WERI-Rb-1 (cell line): ENCODE measurements around the gene AFF3.

Experiments used
- DNase-seq: peaks from one replicate; pipeline ENCODE4 v3.0.0-alpha.2; 2020
- H3K27ac ChIP-seq: fragments of 250-450 bp; sonication (Bioruptor Pico); 2 replicates; pipeline ENCODE4 v1.5.1; 2020; ENCODE audit warnings: mild to moderate bottlenecking, moderate library complexity
- H3K27me3 ChIP-seq: fragments of 250-450 bp; sonication (Bioruptor Pico); 2 replicates; pipeline ENCODE4 v1.5.1; 2021; ENCODE audit warnings: mild to moderate bottlenecking, low read depth, moderate library complexity; ENCODE audit not compliant: insufficient read depth, severe bottlenecking
- H3K36me3 ChIP-seq: fragments of 250-450 bp; sonication (Bioruptor Pico); 2 replicates; pipeline ENCODE4 v1.5.1; 2020; ENCODE audit warnings: mild to moderate bottlenecking, moderate library complexity
- H3K4me3 ChIP-seq: 2 replicates; pipeline ENCODE4 v1.5.1; 2011; ENCODE audit warnings: low read depth, mild to moderate bottlenecking, control low read depth, low read length
- H3K9me3 ChIP-seq: fragments of 250-450 bp; sonication (Bioruptor Pico); 2 replicates; pipeline ENCODE4 v1.5.1; 2021; ENCODE audit warnings: mild to moderate bottlenecking, moderate library complexity; ENCODE audit not compliant: severe bottlenecking
- CTCF ChIP-seq: IDR thresholded peaks from 2 replicates; pipeline ENCODE4 v1.5.1; 2011; ENCODE audit warnings: low read depth, mild to moderate bottlenecking, control low read depth, inconsistent platforms, low read length

AFF3 gene

GRCh38 chr2:100064592-100065428 lies 77.6 kb downstream of the AFF3 start:
- Histone ChIP-seq H3K27me3 (no peaks in the 10 kb centered on the region), H3K9me3 (no peaks in the 10 kb centered on the region), H3K4me3 (no peak overlapping the region), H3K36me3 (no peaks in the 10 kb centered on the region), H3K27ac (no peak overlapping the region)
- no peak for DNase-seq
- no peak for TF ChIP-seq CTCF

- no peak overlapping the region for H3K27ac ChIP-seq
- no peak for TF ChIP-seq CTCF
- no peaks in the 10 kb centered on the region for H3K27me3 ChIP-seq
- no peaks in the 10 kb centered on the region for H3K36me3 ChIP-seq
- no peak for DNase-seq
- H3K4me3 ChIP-seq, result no peak overlapping the region
- no peaks in the 10 kb centered on the region for H3K9me3 ChIP-seq
Observed at GRCh38 chr2:100064165-100064564, 78.2 kb downstream of the AFF3 start.

- no peak for DNase-seq
- no peak overlapping the region for H3K4me3 ChIP-seq
- no peaks in the 10 kb centered on the region for H3K27me3 ChIP-seq
- no peaks in the 10 kb centered on the region for H3K36me3 ChIP-seq
- no peaks in the 10 kb centered on the region for H3K9me3 ChIP-seq
- no peak for TF ChIP-seq CTCF
- no peak overlapping the region for H3K27ac ChIP-seq
Observed at GRCh38 chr2:100063459-100063953, 78.9 kb downstream of the AFF3 start.

GRCh38 chr2:100062336-100062735 lies 80.1 kb downstream of the AFF3 start:
- Histone ChIP-seq H3K36me3 (no peaks in the 10 kb centered on the region), H3K27me3 (no peaks in the 10 kb centered on the region), H3K9me3 (no peaks in the 10 kb centered on the region), H3K4me3 (no peak overlapping the region), H3K27ac (no peak overlapping the region)
- TF ChIP-seq CTCF, result no peak
- no peak for DNase-seq

GRCh38 chr2:100060875-100061274 lies 81.5 kb downstream of the AFF3 start:
- TF ChIP-seq CTCF, result no peak
- Histone ChIP-seq H3K9me3 (no peaks in the 10 kb centered on the region), H3K36me3 (no peaks in the 10 kb centered on the region), H3K27ac (no peak overlapping the region), H3K27me3 (no peaks in the 10 kb centered on the region), H3K4me3 (no peak overlapping the region)
- DNase-seq, result no peak

- H3K9me3 ChIP-seq, result no peaks in the 10 kb centered on the region
- no peak for DNase-seq
- no peaks in the 10 kb centered on the region for H3K36me3 ChIP-seq
- no peak for TF ChIP-seq CTCF
- no peaks in the 10 kb centered on the region for H3K27me3 ChIP-seq
- H3K4me3 ChIP-seq, result no peak overlapping the region
- no peak overlapping the region for H3K27ac ChIP-seq
Observed at GRCh38 chr2:100059638-100060037, 82.8 kb downstream of the AFF3 start.
